WTC11 (cell line): Measurements from ENCODE around the gene SLN. TPM values are rescaled to one million over a fixed set of nuclear protein-coding genes. Genes with fewer than 3 reads are reported as not detected.

Experiments
- ATAC-seq: fragments of 200-7000 bp; cut with Tn5 transposase; 2 replicates; pipeline ENCODE4 v1.10.0; 2021; ENCODE audit warnings: mild to moderate bottlenecking, moderate library complexity
- CTCF ChIA-PET: fragments of 300-600 bp; sonication (Branson Sonifier 250); formaldehyde crosslinking; loops from one replicate; lab custom pipeline; 2021; ENCODE audit warnings: antibody characterized with exemption; lab: Charles Lee
- POLR2A ChIA-PET: fragments of 350-600 bp; sonication (Branson Sonifier 250); formaldehyde crosslinking; loops from one replicate; lab custom pipeline; 2021; ENCODE audit warnings: antibody characterized with exemption; lab: Charles Lee
- DNase-seq: peaks from one replicate; pipeline ENCODE4 v3.0.0; 2021; ENCODE audit warnings: low spot score
- H3K27ac Mint-ChIP-seq: 2 replicates; pipeline ENCODE4 v1.8.0; 2021; ENCODE audit warnings: mixed read lengths
- H3K27me3 Mint-ChIP-seq: 2 replicates; pipeline ENCODE4 v1.8.0; 2021; ENCODE audit warnings: low read depth, mild to moderate bottlenecking, moderate library complexity, mixed read lengths
- H3K36me3 Mint-ChIP-seq: 2 replicates; pipeline ENCODE4 v1.8.0; 2021; ENCODE audit warnings: mixed read lengths
- H3K4me1 Mint-ChIP-seq: 2 replicates; pipeline ENCODE4 v1.8.0; 2022; ENCODE audit warnings: mixed read lengths
- H3K4me3 Mint-ChIP-seq: 2 replicates; pipeline ENCODE4 v1.8.0; 2021; ENCODE audit warnings: mild to moderate bottlenecking, moderate library complexity, mixed read lengths
- H3K9me3 Mint-ChIP-seq: 2 replicates; pipeline ENCODE4 v1.8.0; 2021; ENCODE audit warnings: mixed read lengths
- ATF1 ChIP-seq: sonication (generic); formaldehyde crosslinking; IDR thresholded peaks from 2 replicates; pipeline ENCODE4 v1.8.1; 2023; ENCODE audit warnings: mild to moderate bottlenecking, moderate library complexity, missing genetic modification reagents
- CREB1 ChIP-seq: sonication (generic); formaldehyde crosslinking; IDR thresholded peaks from 2 replicates; pipeline ENCODE4 v1.8.0; 2023; ENCODE audit warnings: mild to moderate bottlenecking, missing genetic modification reagents
- GABPB1 ChIP-seq: sonication (generic); formaldehyde crosslinking; IDR thresholded peaks from 2 replicates; pipeline ENCODE4 v1.8.1; 2023; ENCODE audit warnings: mild to moderate bottlenecking, missing genetic modification reagents
- GRHL2 ChIP-seq: fragments of 250-450 bp; sonication (Bioruptor Pico); IDR thresholded peaks from 2 replicates; pipeline ENCODE4 v1.8.0; 2022; ENCODE audit warnings: mild to moderate bottlenecking, moderate library complexity; ENCODE audit not compliant: insufficient replicate concordance, severe bottlenecking
- HMGA2 ChIP-seq: fragments of 250-450 bp; sonication (Bioruptor Pico); IDR thresholded peaks from 2 replicates; pipeline ENCODE4 v1.4.0; 2021; ENCODE audit warnings: mild to moderate bottlenecking, moderate library complexity
- OVOL2 ChIP-seq: fragments of 250-450 bp; sonication (Bioruptor Pico); IDR thresholded peaks from 2 replicates; pipeline ENCODE4 v1.9.0; 2021; ENCODE audit warnings: mild to moderate bottlenecking, borderline replicate concordance
- RORB ChIP-seq: fragments of 250-450 bp; sonication (Bioruptor Pico); IDR thresholded peaks from 2 replicates; pipeline ENCODE4 v1.9.0; 2021; ENCODE audit warnings: mild to moderate bottlenecking
- SMAD4 ChIP-seq: sonication (generic); formaldehyde crosslinking; IDR thresholded peaks from 2 replicates; pipeline ENCODE4 v1.8.0; 2022; ENCODE audit warnings: mild to moderate bottlenecking, missing genetic modification reagents
- TP53 ChIP-seq: sonication (generic); formaldehyde crosslinking; IDR thresholded peaks from 2 replicates; pipeline ENCODE4 v1.8.1; 2023; ENCODE audit warnings: mild to moderate bottlenecking, missing genetic modification reagents
- ZNF219 ChIP-seq: sonication (generic); formaldehyde crosslinking; IDR thresholded peaks from 2 replicates; pipeline ENCODE4 v1.8.0; 2023; ENCODE audit warnings: missing genetic modification reagents, mild to moderate bottlenecking, borderline replicate concordance
- total RNA-seq: library from RNA; stranded (reverse); gene quantifications from 3 replicates; pipeline ENCODE4 v1.2.3, GENCODE V29; 2021
- TF ChIP-seq, protein P1 (sequence below): sonication (generic); formaldehyde crosslinking; IDR thresholded peaks from 2 replicates; pipeline ENCODE4 v1.8.0; 2023; ENCODE audit warnings: missing genetic modification reagents
- TF ChIP-seq, protein P2 (sequence below): fragments of 250-450 bp; sonication (Bioruptor Pico); IDR thresholded peaks from 2 replicates; pipeline ENCODE4 v1.8.0; 2021; ENCODE audit warnings: mild to moderate bottlenecking
- TF ChIP-seq, protein P3 (sequence below): fragments of 250-450 bp; sonication (Bioruptor Pico); IDR thresholded peaks from 2 replicates; pipeline ENCODE4 v1.9.0; 2021; ENCODE audit warnings: mild to moderate bottlenecking
- TF ChIP-seq, protein P4 (sequence below): sonication (generic); formaldehyde crosslinking; IDR thresholded peaks from 2 replicates; pipeline ENCODE4 v1.8.1; 2023; ENCODE audit warnings: mild to moderate bottlenecking, missing genetic modification reagents
- TF ChIP-seq, protein P5 (sequence below): sonication (generic); formaldehyde crosslinking; conservative IDR thresholded peaks from 2 replicates; pipeline ENCODE4 v1.8.1; 2023; ENCODE audit warnings: mild to moderate bottlenecking, low read depth, missing genetic modification reagents, moderate library complexity

Gene SLN
- total RNA-seq, 1 experiment from 2014 or later = not detected

DNA sequence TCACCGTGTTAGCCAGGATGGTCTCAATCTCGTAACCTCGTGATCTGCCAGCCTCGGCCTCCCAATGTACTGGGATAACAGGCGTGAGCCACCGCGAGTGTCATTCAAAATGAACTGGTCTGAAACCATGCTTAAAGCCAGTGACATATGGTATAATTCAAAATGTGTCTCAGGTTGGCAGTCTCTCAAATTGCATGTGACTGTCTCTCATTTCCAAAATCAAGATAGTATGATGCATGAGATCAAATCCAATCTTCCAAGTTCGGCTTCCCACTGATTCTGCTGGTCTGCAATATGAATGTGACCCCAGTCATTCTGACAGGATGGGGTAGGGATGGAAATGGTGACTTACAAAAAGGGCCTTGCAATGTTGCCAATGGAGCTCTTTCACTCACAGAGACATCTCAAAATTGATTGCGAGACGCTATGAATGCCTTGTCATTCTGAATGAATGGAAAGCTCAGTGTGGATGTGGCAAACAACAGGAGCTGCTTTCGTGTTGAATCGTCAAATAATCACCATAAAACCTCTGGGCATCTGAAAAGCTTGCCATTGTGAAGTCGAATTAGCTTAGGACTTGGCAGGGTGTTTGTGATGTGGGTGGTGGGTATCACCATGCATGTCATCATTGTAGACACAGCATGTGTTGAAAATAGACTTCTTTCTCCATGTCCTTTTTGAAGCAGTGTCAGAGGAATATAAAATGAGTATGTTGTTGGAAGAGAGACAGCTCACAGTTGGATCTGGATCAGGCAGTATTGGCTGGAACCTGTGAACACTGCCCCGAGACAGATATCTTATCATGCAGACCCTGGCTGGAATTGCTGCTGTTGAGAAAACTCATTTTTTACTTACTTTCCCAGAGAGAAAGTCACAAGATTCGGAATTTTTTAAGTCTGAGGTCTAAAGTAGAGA lies 12.2 kb downstream of the SLN start:
- no peaks in the 10 kb centered on the region for H3K27me3 Mint-ChIP-seq
- DNase-seq (no peak), ATAC-seq (no peak)
- TF ChIP-seq SMAD4 (CRISPR knock-in tag) (no peak), TP53 (CRISPR knock-in tag) (no peak), CREB1 (CRISPR knock-in tag) (no peak), ATF1 (CRISPR knock-in tag) (no peak), ZNF219 (CRISPR knock-in tag) (no peak)
- TF ChIP-seq, protein P1, sequence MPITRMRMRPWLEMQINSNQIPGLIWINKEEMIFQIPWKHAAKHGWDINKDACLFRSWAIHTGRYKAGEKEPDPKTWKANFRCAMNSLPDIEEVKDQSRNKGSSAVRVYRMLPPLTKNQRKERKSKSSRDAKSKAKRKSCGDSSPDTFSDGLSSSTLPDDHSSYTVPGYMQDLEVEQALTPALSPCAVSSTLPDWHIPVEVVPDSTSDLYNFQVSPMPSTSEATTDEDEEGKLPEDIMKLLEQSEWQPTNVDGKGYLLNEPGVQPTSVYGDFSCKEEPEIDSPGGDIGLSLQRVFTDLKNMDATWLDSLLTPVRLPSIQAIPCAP = no peak
- TF ChIP-seq, protein P2, sequence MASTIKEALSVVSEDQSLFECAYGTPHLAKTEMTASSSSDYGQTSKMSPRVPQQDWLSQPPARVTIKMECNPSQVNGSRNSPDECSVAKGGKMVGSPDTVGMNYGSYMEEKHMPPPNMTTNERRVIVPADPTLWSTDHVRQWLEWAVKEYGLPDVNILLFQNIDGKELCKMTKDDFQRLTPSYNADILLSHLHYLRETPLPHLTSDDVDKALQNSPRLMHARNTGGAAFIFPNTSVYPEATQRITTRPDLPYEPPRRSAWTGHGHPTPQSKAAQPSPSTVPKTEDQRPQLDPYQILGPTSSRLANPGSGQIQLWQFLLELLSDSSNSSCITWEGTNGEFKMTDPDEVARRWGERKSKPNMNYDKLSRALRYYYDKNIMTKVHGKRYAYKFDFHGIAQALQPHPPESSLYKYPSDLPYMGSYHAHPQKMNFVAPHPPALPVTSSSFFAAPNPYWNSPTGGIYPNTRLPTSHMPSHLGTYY = no peak
- H3K9me3 Mint-ChIP-seq = no peaks in the 10 kb centered on the region
- no peak overlapping the region; the same call in 1 of the 2 replicates for H3K27ac Mint-ChIP-seq
- H3K4me3 Mint-ChIP-seq = no peak overlapping the region
- ChIA-PET POLR2A (no interaction called here), CTCF (interaction anchor here (1.7 kb wide), 2 partner anchors 10 to 41 kb away, joined by 6 to 7 read pairs; no protein-coding TSS in a partner anchor)
- peaks cover 16% of the 10 kb centered on the region for H3K4me1 Mint-ChIP-seq
- H3K36me3 Mint-ChIP-seq = no peaks in the 10 kb centered on the region

DNA sequence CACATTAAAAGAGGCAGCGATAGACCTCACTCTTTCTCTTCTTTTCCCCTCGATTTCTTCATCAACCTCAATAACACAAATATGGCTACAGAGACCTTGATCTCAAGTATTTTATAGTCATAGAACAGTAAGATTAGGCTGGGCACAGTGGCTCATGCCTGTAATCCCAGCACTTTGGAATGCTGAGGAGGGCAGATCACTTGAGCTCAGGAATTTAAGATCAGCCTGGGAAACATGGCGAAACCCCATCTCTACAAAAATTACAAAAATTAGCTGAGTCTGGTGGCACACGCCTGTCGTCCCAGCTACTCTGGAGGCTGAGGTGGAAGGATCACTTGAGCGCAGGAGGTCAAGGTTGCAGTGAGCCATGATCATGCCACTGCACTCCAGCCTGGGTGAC lies 14.6 kb downstream of the SLN start:
- CTCF ChIA-PET = interaction anchor here (1.3 kb wide), 1 partner anchor 73 kb away, joined by 4 read pairs; no protein-coding TSS in a partner anchor
- Mint-ChIP-seq H3K27ac (no peak overlapping the region), H3K27me3 (no peaks in the 10 kb centered on the region; the same call in 1 of the 2 replicates), H3K4me1 (peaks cover 16% of the 10 kb centered on the region), H3K36me3 (no peaks in the 10 kb centered on the region), H3K4me3 (no peak overlapping the region), H3K9me3 (no peaks in the 10 kb centered on the region)
- POLR2A ChIA-PET = no interaction called here
- no peak for ATAC-seq
- no peak for DNase-seq
- TF ChIP-seq GRHL2 (CRISPR knock-in tag) (no peak), GABPB1 (CRISPR knock-in tag) (no peak)

DNA sequence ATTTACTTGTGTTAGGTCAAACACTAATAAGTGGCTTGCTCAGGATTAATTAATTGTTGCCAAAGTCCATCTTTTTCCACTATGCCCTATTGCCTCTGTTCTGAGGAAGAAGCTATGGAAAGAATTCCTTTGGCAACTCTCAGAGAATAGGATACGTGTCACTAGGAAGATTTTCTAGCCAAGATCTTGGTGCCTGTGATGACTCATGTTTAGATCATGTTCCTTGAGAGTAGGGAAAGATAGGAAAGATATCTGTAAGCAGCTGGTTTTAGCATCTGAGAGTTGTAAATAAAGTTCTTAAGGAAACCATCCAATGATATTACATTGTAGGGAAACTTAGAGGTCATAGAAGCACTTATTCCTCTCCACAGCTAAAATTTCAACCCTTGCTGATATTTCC lies 15.7 kb downstream of the SLN start:
- ATAC-seq = no peak
- ChIA-PET POLR2A (no interaction called here), CTCF (interaction anchor here (0.9 kb wide), 1 partner anchor 45 kb away, joined by 3 read pairs; no protein-coding TSS in a partner anchor)
- H3K36me3 Mint-ChIP-seq = no peaks in the 10 kb centered on the region
- no peak overlapping the region for H3K4me3 Mint-ChIP-seq
- no peak for DNase-seq
- H3K9me3 Mint-ChIP-seq = no peaks in the 10 kb centered on the region
- TF ChIP-seq, protein P3, sequence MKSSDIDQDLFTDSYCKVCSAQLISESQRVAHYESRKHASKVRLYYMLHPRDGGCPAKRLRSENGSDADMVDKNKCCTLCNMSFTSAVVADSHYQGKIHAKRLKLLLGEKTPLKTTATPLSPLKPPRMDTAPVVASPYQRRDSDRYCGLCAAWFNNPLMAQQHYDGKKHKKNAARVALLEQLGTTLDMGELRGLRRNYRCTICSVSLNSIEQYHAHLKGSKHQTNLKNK (CRISPR knock-in tag) = no peak
- peaks cover 15% of the 10 kb centered on the region for H3K4me1 Mint-ChIP-seq
- no peaks in the 10 kb centered on the region; the same call in 1 of the 2 replicates for H3K27me3 Mint-ChIP-seq
- no peak overlapping the region for H3K27ac Mint-ChIP-seq

DNA sequence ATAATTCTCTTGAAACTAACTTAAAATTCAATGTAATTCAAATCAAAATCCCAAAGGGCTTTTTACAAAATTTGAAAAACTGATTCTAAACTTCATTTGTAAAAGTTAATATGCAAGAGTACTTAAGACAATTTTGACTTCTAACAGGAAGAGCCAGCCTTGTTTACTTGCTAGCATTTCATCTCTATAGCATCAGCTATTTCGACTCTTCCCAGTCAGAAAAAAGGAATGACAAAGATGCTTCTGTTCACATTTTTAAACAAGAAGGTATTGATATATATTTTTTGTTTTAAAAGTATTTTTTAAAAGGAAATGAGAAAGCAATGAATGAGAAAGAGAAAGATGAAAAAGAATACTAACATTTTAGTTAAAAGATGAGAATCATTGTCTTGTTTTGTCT lies 16.4 kb downstream of the SLN start:
- peaks cover 9% of the 10 kb centered on the region for H3K4me1 Mint-ChIP-seq
- DNase-seq (no peak), ATAC-seq (no peak)
- H3K36me3 Mint-ChIP-seq = no peaks in the 10 kb centered on the region
- H3K4me3 Mint-ChIP-seq = no peak overlapping the region
- no peaks in the 10 kb centered on the region for H3K9me3 Mint-ChIP-seq
- H3K27ac Mint-ChIP-seq = no peak overlapping the region
- ChIA-PET POLR2A (no interaction called here), CTCF (no interaction called here)
- no peaks in the 10 kb centered on the region; the same call in 1 of the 2 replicates for H3K27me3 Mint-ChIP-seq
- TF ChIP-seq TP53 (CRISPR knock-in tag) = no peak
- TF ChIP-seq HMGA2 (CRISPR knock-in tag) = no peak
- TF ChIP-seq, protein P1 = no peak
- TF ChIP-seq OVOL2 (CRISPR knock-in tag) = no peak
- TF ChIP-seq, protein P4, sequence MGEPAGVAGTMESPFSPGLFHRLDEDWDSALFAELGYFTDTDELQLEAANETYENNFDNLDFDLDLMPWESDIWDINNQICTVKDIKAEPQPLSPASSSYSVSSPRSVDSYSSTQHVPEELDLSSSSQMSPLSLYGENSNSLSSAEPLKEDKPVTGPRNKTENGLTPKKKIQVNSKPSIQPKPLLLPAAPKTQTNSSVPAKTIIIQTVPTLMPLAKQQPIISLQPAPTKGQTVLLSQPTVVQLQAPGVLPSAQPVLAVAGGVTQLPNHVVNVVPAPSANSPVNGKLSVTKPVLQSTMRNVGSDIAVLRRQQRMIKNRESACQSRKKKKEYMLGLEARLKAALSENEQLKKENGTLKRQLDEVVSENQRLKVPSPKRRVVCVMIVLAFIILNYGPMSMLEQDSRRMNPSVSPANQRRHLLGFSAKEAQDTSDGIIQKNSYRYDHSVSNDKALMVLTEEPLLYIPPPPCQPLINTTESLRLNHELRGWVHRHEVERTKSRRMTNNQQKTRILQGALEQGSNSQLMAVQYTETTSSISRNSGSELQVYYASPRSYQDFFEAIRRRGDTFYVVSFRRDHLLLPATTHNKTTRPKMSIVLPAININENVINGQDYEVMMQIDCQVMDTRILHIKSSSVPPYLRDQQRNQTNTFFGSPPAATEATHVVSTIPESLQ (CRISPR knock-in tag) = no peak
- TF ChIP-seq, protein P5, sequence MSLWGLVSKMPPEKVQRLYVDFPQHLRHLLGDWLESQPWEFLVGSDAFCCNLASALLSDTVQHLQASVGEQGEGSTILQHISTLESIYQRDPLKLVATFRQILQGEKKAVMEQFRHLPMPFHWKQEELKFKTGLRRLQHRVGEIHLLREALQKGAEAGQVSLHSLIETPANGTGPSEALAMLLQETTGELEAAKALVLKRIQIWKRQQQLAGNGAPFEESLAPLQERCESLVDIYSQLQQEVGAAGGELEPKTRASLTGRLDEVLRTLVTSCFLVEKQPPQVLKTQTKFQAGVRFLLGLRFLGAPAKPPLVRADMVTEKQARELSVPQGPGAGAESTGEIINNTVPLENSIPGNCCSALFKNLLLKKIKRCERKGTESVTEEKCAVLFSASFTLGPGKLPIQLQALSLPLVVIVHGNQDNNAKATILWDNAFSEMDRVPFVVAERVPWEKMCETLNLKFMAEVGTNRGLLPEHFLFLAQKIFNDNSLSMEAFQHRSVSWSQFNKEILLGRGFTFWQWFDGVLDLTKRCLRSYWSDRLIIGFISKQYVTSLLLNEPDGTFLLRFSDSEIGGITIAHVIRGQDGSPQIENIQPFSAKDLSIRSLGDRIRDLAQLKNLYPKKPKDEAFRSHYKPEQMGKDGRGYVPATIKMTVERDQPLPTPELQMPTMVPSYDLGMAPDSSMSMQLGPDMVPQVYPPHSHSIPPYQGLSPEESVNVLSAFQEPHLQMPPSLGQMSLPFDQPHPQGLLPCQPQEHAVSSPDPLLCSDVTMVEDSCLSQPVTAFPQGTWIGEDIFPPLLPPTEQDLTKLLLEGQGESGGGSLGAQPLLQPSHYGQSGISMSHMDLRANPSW (CRISPR knock-in tag) = no peak
- no peak for TF ChIP-seq RORB (CRISPR knock-in tag)
